A549 (cell line): ENCODE results near the gene TRMU.

Experiments
- BHLHE40 ChIP-seq: IDR thresholded peaks from 2 replicates; pipeline ENCODE4 v1.6.1; 2012; ENCODE audit warnings: low read depth, low read length, inconsistent platforms
- CHD2 ChIP-seq: fragments of 150-350 bp; IDR thresholded peaks from 2 replicates; pipeline ENCODE4 v1.6.1; 2014; ENCODE audit warnings: low read length; ENCODE audit not compliant: partially characterized antibody
- CHD4 ChIP-seq: fragments of 200-600 bp; sonication (generic); IDR thresholded peaks from 2 replicates; pipeline ENCODE4 v1.6.1; 2016; ENCODE audit warnings: antibody characterized with exemption, mild to moderate bottlenecking, borderline replicate concordance
- EHMT2 ChIP-seq: fragments of 200-600 bp; sonication (generic); IDR thresholded peaks from 2 replicates; pipeline ENCODE4 v1.6.1; 2016; ENCODE audit warnings: antibody characterized with exemption, low read depth, mild to moderate bottlenecking, moderate library complexity
- EP300 ChIP-seq, 2 experiments: fragments of >200 bp; sonication (Bioruptor Twin); formaldehyde crosslinking; IDR thresholded peaks; 2 replicates in 1 of 2; 3 replicates in 1 of 2; pipeline ENCODE4 v1.6.1; 2016 to 2017
- POLR2A ChIP-seq: IDR thresholded peaks from 2 replicates; pipeline ENCODE4 v1.6.1; 2012; ENCODE audit warnings: mild to moderate bottlenecking, low read length
- RFX5 ChIP-seq: fragments of 450-650 bp; IDR thresholded peaks from 2 replicates; pipeline ENCODE4 v1.7.1; 2014; ENCODE audit warnings: antibody characterized with exemption, mild to moderate bottlenecking, moderate library complexity
- TF ChIP-seq, protein P1 (sequence below): fragments of >200 bp; sonication (Bioruptor Twin); formaldehyde crosslinking; IDR thresholded peaks from 3 replicates; pipeline ENCODE4 v1.5.1; 2016
- TF ChIP-seq, protein P2 (sequence below): fragments of 450-650 bp; IDR thresholded peaks from 2 replicates; pipeline ENCODE4 v1.6.1; 2014; ENCODE audit warnings: antibody characterized with exemption

DNA sequence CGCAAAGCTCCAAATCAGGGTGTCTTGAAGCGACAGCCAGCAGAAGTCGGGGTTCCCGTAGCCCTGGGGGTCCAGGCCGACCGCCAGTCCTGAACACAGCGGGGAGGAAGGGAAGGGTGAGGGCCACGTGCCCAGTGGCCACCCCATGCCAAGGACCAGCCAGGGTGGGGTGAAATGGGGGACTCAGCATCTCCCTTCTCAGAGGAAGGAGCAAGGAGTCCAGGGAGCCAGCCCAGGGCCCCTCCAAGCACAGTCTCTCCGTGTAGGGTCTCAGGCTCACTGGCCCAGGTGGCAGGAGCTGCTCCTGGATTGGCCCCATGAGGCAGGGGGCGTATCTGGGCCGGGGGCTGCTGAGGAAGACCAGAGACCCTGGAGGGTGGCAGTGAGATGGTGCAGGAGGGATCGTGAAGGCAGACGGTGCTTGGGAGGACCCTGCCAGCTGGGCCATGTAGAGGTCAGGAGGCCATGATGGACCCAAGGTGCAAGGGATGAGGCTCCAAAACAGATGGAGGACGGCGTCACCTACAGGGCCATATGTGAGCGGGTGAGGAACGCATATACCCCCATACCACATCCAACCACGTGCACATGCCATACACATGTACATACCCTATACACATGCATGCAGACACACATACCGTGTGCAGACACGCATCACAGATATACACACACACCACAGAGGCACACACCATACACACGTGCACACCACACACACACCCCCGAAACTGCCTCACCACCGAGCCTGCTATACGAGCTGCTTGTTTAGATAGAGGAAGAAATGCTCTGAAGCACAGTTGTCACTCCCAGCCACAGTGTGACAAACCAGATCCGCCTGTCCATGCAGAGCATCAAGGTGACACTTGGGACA is 34.4 kb downstream of the TRMU start:
- no peak for TF ChIP-seq EP300 (IDR thresholded peaks at IDR 0.05)
- no peak for TF ChIP-seq POLR2A
- no peak for TF ChIP-seq RFX5
- TF ChIP-seq CHD4, result no peak
- TF ChIP-seq, protein P1, sequence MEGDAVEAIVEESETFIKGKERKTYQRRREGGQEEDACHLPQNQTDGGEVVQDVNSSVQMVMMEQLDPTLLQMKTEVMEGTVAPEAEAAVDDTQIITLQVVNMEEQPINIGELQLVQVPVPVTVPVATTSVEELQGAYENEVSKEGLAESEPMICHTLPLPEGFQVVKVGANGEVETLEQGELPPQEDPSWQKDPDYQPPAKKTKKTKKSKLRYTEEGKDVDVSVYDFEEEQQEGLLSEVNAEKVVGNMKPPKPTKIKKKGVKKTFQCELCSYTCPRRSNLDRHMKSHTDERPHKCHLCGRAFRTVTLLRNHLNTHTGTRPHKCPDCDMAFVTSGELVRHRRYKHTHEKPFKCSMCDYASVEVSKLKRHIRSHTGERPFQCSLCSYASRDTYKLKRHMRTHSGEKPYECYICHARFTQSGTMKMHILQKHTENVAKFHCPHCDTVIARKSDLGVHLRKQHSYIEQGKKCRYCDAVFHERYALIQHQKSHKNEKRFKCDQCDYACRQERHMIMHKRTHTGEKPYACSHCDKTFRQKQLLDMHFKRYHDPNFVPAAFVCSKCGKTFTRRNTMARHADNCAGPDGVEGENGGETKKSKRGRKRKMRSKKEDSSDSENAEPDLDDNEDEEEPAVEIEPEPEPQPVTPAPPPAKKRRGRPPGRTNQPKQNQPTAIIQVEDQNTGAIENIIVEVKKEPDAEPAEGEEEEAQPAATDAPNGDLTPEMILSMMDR, result no peak
- no peak for TF ChIP-seq EHMT2
- no peak for TF ChIP-seq BHLHE40
- TF ChIP-seq, protein P2, sequence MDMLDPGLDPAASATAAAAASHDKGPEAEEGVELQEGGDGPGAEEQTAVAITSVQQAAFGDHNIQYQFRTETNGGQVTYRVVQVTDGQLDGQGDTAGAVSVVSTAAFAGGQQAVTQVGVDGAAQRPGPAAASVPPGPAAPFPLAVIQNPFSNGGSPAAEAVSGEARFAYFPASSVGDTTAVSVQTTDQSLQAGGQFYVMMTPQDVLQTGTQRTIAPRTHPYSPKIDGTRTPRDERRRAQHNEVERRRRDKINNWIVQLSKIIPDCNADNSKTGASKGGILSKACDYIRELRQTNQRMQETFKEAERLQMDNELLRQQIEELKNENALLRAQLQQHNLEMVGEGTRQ, result no peak
- no peak for TF ChIP-seq CHD2
